Measurements from ENCODE around the gene TSHB.
A peak's percentile ranks its signal among the peaks of the same experiment; 100 is the strongest.
"Not testable (repeated sequence)": the region's sequence is repeated elsewhere in the genome, so short reads cannot be mapped to it uniquely, and the experiment has no call there.

TSHB gene

GRCh38 chr1:115029526-115029925, at the start of gene TSHB:
Gene TSHB (plus strand): TSS chr1:115029826. CDS start chr1:115033363, 3,537 bp downstream.
- no peak for DNase-seq

- no peak for DNase-seq
Measured at GRCh38 chr1:114982251-114982650, 47.4 kb upstream of the TSHB start.

- DNase-seq = no peak
Measured at GRCh38 chr1:114986286-114986685, 43.3 kb upstream of the TSHB start.

GRCh38 chr1:114988095-114988494, 41.5 kb upstream of the TSHB start:
- no peak for DNase-seq

- no peak for DNase-seq
Measured at GRCh38 chr1:114997510-114998289, 31.9 kb upstream of the TSHB start.

- DNase-seq = no peak
Measured at GRCh38 chr1:115006191-115006590, 23.4 kb upstream of the TSHB start.

- DNase-seq = no peak
Measured at GRCh38 chr1:115012006-115012405, 17.6 kb upstream of the TSHB start.

GRCh38 chr1:115012434-115012833, 17.2 kb upstream of the TSHB start:
- no peak for DNase-seq

GRCh38 chr1:115013792-115014191, 15.8 kb upstream of the TSHB start:
- DNase-seq = no peak

GRCh38 chr1:115019549-115019948, 10.1 kb upstream of the TSHB start:
- DNase-seq = not testable (repeated sequence)

- DNase-seq = no peak
Measured at GRCh38 chr1:115021145-115021544, 8.5 kb upstream of the TSHB start.

- no peak for DNase-seq
Measured at GRCh38 chr1:115023593-115023992, 6.0 kb upstream of the TSHB start.

GRCh38 chr1:115031595-115031994, 2.0 kb downstream of the TSHB start:
- no peak for DNase-seq

- DNase-seq = no peak
Measured at GRCh38 chr1:115035652-115036051, 6.0 kb downstream of the TSHB start.

GRCh38 chr1:115036814-115037507, 7.3 kb downstream of the TSHB start:
- no peak for DNase-seq

- no peak for DNase-seq
Measured at GRCh38 chr1:115040501-115040900, 10.9 kb downstream of the TSHB start.

- DNase-seq = peak; percentile 15
Measured at GRCh38 chr1:115041654-115042053, 12.0 kb downstream of the TSHB start.

- DNase-seq = no peak
Measured at GRCh38 chr1:115046751-115047150, 17.1 kb downstream of the TSHB start.

GRCh38 chr1:115051850-115052249, 22.2 kb downstream of the TSHB start:
- DNase-seq = no peak

GRCh38 chr1:115052454-115053083, 22.9 kb downstream of the TSHB start:
- DNase-seq = peak; percentile 39

- peak; percentile 88 for DNase-seq
Measured at GRCh38 chr1:115056395-115056798, 26.8 kb downstream of the TSHB start.

GRCh38 chr1:115057661-115058254, 28.1 kb downstream of the TSHB start:
- no peak for DNase-seq

GRCh38 chr1:115059316-115059715, 29.7 kb downstream of the TSHB start:
- peak; percentile 46 for DNase-seq

- DNase-seq = no peak
Measured at GRCh38 chr1:115060501-115060900, 30.9 kb downstream of the TSHB start.
